ENCODE measurements around the gene GPD2.

Gene GPD2

DNA sequence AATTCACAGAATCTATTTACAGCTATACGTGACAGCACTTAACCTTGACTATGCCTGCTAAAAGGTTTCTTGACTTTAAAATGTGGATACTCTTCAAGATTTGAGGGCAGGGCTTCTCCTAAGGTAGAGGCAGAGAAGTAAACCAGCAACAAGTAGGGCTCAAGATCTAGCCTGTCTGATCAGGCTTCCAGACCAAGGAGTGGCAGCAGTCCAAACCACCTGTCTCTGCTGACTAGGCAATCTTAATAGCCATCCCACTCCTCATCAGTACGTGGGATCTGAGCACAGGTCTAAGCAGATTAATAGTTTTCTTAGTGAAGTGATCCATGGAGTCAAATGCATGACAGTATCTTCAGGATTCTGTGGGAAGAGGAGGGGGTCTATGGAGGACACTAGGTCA, 100.4 kb downstream of the GPD2 start:
- no peak for DNase-seq

DNA sequence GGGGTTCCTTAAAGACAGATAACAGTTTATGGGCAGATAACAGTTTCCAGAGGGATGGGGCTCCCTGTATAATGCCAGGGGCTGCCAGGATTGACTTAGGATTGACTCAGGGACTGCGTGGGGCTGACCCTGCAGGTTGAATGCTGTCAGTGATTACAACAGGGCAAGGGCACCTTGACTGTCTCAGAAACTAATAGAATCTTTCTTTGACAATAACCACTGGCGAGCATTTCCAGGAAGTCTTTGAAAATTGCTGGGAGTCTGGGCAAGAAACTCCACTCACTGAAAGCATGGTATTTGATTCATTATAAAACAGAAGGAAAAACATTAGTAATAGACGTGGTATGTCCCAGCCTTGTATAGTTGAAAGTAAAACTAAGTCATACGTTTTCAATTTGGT, 101.0 kb downstream of the GPD2 start:
- no peak for DNase-seq

DNA sequence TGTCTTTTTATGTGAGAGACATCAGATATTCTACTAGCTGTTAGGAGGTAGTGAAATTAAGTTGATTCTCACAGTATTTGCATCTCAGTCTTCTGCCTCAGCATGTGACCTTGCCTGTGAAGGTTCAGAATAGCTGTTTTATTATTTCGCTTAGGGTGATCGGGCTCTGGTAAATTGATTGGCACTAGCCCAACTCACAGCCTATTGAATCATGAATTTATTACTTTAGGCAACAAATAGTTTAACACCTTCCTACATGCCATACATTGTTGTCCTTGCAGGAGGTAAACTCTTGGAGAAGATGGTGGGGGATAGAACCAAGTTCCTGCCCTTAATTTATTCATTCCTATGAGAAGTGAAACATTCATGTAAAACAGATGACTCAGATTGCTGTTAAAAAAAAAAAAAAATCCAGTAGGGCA, 101.9 kb downstream of the GPD2 start:
- no peak for DNase-seq

DNA sequence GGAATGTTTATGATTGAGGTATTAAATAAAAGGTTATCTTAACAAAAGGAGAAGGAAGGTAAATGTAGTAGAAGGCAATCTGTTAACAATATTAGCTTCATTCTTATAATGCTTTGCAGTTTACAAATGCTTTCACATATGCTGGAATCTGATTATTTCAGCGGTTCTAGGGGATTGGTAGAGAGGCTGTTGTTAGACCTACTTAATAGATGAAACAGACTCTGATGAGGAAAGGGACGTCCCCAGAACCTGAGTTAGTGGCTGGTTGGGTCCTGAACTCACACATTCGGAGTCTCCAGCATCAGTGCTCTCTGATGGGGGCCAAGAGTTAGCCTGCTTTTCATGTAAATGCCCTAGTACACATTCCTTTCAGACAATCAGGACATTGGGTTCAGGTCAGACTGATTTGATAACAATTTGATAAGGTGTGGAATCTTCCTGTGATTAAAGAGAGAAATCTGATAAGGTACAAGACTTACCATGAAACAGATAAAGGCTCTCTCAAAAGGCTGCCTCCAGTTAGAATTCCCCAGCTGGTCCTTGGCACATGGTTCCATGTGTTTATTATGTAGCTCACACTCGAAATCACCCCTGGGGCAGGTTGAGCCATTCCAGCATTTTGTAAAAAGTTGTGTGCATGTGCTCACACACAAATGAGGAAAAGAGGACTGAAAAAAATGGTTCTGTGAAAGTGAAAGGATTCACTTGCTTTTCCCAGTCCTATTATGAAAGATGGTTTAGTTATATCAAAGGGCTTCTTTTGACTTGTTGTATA, 103.1 kb downstream of the GPD2 start:
- no peak for DNase-seq

DNA sequence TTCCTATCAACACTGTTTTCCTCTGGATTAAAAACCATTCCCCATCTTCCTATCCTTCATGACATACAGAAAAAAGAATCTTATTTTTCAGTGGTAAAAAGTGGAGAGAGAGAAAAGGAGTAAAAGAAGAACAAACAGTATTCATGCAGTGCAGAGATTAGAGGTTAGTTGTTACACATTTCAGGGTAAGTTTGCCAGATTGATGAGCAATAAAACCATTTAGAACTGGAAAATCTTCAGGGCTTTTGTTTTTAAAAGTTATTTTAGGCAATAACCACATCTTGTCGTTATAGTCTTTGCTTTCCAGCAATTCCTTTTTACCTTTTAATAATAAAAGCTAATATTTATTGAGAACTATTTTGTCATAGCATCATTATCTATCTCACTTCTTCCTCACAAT, 104.5 kb downstream of the GPD2 start:
- DNase-seq = no peak

DNA sequence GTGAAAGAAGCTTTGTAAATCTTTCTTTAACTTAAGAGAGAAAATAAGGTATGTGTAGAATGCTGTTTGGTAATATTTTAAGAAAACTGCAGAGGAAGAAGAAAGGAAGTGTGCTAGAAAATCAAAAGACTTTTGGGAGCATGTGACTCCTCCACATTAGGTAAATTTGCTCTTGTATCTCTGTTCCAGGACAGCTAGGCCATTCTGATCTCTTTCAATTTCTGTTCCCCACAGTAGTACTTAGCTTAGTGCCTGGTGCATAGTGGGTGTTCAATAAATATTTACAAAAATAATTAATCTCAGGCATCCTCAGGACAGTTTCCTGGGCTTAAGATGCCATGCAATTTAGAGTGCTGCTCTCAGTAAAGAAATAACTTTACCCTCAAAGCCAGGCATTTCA, 105.0 kb downstream of the GPD2 start:
- DNase-seq = no peak

DNA sequence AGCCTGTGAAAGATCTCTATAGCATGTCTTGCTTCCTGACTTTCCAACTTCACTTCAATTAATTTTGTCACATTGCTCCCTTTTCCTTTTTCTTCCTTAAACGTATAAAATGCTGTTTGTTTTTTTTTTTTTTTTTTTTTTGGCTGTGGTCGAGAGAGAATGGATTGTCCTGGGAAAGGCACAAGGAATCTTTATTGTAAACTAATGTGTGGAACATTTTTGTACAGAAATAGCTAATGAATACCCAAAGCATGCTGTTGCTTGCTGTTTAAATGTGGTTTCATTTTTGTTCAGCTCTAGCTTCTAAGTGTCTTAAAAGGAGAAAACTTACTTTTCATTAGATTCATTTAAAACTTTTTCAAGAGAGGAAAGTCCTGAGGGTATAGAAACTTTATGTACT, 105.5 kb downstream of the GPD2 start:
- DNase-seq = no peak

DNA sequence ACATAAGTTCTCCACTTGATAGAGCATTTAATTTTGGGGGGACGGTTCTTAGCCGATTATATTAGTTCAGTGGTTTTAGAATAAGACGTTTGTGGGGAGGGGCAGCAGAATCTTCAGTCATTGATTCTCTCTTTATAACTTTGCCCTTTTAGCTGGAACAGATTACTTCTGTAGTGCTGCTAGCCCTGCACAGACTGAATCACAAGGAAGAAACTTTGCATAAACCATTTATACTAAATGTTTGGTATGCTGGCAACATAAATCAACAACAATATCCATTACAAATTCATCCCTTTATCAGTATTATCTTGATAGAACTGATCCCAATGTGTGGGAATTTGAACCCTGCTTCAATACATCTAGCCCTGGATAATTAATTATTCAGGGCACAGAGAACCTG, 112.2 kb downstream of the GPD2 start:
- DNase-seq = no peak

DNA sequence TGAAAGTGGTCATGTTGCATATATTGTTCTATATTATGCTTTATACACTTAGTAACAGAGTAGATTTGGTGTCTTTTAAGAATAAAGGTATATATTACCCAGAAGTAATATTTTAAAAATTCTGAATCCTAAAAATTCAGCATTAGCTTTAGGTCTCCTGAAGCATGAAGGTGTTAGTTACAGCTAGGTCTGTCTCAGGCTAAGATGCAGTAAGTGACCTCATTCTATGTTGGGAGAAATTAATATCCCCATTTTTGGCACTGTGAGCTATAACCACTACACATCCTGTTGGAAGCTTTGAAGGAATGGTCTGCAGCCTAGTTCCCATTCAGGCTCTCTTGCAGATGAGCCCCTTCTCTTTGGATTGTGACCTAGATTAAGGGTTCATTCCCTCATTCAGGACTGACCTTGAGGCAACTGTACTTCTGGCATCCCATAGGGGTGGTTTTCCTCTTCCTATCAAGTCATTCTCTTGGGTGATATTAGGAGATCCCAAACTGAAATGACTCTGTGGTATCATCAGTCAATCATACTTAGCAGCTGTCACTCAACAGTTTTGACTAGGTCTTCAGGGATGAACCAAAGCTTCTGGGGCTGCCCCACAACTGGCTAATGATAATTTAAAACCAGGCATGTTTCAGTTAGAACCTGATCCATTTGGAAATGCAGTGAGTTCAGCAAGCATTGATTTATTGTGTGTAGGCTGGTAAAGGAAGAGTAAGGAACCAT, 117.7 kb downstream of the GPD2 start:
- DNase-seq = no peak

DNA sequence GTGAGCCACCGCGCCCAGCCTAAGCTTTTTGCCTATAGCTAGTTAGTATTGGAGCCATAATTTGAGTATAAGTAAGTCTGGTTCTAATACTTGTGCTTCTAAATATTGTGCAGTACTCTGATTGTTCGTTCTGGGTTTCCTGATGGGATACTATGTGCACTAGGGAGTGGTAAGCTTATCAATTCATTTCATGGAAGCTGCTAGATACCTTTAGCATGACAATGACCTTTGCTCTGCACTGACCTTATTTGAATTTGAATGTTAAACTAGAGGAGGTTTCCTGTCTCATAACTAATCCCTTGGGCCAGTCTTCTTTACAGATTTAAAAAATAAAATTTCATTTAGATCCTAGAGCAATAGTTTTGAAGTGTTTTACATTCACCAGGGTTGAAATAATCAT, 125.1 kb downstream of the GPD2 start:
- no peak for DNase-seq

DNA sequence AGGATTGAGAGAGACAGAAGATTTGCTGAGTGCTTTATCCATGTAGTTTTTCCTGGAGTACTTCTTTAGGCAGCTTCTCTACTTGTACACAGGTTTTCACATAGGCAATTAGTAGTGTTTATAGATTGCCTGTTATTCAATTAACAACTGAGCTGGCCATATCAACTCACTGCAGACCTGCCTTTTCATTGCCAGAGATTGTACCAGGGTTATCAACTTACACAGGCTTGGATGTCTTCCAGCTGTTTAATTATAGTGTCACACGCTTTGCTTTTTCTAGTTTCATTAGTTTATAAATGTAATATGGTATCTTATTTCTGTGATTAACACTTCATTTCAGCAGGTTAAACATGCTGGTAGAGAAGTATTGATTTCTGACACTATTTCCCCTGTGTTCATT, 125.9 kb downstream of the GPD2 start:
- DNase-seq = no peak

DNA sequence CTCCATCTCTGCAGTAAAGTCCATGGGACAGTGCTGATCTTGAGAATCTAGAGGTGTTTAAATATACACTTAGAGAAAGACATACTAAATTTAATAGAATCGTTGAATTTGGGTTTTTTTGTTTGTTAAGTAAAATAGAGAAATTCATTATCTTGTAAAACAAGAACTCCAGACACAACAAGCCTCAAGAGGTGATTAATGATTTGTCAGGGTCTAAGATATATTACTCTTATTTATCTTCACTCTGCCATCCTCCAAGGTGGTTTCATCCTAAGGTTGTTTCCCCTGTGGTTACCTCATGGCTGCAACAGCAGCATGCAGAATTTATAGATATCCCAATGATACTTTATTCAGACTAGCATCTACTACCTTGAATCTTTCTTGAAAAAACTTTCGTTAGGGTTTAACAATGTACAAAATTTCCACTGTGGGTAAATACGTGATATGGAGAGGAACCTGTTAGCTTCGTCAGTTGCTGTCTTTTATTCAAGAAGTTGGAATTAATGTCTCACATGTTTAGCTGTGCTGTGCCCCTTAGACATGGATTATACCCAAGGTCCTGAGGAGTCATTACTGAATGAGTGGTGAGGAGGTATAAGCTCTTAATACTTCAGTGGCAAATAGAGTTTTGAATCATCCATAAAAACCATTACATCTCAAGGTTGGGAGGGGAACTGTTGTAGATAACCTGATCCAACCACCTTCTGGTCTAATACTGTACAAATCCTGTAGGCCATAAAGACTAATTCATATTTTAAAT, 128.0 kb downstream of the GPD2 start:
- DNase-seq = no peak

DNA sequence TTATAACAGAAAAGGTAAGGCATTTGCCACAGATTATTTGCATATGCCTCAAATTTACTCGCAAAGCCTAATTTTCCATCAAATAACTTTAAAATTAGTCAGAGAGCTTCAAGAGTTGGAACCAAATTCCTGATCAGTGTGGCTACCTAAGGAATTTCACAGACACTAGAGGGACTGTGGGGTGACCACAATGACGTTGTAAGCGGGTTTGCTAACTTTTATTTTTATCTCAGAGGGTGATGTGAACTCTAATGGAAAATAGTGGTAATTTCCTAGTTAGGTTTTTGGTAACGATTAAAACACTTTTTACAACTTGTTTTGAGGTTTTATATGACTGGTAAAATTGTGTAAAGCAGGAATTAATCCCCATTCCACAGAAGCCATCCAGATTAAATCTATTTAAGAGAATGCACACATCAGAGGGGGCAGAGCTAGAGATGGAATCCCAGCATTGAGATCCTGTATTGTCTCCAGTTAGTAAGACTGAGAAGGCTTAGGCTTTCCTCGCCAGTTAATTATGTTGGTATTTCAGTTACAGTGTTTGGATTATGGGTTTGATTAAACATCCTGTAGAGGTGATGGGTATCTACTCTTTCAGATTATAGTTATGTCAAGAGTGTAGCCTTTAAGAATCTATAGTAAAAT, 129.0 kb downstream of the GPD2 start:
- no peak for DNase-seq

DNA sequence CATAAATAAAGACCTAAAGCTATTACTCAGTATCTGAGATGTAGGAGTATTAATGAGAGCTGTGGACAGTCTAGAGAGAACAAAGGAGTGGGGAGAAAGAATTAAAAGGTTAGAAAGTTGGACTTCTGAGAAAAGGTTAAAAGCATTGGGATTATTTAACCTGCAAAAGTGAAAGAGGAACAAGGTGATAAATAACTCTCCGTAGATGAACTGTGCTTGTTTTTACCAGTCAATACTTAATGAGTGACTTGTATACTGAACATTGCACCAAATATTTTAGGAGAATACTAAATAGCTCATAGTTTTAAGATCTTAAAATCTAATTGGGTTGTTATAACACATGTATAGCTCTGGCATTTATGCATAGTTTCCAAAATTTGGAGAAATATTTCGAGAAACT, 137.5 kb downstream of the GPD2 start:
- no peak for DNase-seq

DNA sequence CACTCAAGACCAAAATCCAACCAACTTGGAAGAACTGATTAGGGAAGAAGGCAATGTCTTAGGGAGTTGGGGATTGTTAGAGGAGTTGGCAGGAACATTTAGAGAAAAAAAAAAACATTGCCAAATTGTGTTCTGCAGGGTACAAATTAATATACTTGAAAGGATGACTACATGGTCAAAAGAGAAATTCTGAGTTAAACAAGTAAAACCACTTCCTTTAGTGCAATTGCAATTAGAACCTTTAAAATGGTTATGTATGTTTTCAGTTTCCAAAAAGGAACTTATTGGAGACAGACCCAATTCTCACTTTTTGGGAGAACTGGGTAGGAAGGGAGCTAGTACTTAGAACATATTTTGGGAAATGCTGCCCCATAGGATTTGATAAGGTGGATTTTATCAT, 137.9 kb downstream of the GPD2 start:
- no peak for DNase-seq

DNA sequence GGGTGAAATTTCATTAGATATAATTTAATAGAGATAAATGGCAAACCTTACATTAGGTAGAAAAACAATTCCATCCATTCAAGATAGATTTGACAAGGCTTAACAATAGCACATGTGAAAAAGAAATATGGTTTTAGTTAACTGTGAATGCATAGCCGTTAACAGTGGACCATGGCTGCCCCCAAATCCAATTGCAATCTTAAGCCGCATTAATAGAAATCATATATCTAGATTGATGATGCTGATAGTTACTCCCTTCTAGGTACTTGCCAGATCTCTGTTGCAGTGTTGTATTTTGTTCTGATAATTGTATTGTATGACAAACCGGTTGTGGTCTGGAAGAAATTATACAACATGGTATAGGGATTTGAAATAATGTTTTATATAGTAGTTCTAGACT, 139.8 kb downstream of the GPD2 start:
- DNase-seq = no peak

DNA sequence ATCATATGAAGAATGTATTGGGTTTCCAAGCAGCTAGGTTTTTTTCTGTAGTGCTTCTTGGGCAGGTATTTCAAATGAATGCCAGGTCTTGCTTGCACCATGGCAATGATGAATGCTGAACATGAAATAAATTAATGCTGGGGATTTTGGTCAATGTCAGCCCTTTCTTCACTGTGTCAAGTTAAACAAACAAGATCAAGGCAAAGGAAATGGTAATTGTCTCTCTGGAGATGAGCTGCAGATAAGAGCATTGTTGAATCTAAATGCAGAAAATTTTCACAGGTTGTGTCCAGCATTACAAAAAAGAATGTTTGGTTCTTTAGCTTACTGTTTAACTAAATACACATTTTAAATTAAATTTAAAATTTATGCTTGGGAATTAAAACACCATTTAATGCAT, 144.3 kb downstream of the GPD2 start:
- DNase-seq = peak; percentile 19

DNA sequence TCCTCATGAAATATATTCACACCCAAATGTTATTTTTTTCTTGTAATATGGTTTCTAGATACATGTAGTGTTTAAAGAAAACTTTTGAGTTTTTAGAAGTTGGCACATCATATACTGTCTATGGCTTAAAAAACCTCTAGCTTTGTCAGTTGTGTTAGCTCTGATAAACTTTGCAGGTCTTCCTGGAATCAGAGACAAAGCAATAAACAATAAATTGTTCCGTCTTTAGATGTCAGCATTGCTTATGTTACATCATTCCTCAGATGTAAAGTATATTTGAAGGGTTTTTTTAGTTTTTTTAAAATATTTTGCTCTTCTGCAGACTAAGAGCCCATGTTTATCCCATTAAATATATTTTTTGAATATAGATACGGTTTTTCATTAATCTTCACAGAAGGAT, 145.1 kb downstream of the GPD2 start:
- DNase-seq = no peak

DNA sequence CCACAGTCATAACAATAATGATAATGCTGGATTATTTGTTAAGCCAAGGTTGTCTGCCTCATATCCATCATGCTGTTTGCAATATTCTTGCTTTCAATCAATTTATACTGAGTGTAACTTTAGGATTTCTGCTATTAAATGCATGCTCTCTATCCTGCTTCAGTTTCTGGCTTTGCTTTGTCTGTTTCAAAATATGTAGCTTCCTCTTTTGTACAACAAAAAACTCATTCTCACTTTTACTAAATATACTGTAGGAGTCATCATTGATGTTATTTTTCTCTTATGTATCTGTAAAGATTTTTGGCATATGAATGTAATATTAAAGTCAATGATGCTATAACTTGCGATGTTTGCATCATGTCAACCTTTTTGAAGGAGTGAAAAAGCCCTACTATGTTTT, 149.3 kb downstream of the GPD2 start:
- DNase-seq = no peak

DNA sequence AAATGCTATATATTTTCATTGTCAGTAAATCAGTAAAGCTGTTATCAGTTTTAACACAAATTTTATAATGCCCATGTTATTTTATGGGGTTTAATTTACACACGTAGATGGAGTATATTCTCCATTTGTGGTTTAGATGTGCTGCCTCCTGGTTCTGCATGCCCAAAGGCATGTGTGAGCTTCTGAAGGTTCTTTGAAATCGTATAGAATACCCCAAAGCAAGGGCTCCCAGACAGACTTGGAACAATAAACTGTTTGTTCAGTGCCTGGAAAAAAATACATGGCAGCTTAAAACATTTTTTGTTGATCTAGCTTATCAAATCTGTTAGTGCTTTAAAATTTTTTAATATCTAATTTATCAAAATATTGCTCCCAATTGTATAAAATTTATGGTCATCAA, 150.4 kb downstream of the GPD2 start:
- no peak for DNase-seq

DNA sequence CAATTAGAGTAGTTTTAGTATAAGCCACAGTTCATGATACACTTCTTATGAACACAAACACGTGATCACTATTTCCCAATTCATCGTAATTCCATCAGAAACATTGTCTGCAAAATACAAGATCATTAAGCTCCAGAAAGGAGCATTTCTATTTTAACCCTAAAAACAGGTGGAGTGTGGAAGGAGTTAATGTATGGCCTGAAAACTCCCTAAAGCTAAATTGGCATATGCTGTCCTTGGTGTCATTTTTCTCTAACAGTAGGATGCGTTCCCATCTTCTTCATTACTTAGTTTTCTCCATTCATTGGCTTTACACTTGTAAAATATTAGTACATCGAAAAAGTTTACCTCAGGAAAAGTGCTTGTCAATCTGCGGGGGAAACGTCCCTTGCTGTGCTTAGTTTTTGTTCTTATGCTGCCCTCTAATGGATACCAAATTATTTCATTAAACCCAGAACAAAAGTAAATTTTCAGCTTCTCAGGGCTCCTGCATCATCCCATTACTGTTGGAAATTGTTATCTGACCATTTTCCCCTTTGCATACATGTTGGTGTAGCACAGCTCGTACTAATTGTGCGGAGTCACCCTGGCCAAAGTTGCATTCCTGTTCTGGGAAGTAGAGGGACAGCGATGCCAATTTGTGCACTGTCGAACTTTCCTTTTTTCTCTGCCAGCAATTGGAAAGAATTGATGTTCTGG, 153.4 kb downstream of the GPD2 start:
- DNase-seq = peak; percentile 57

DNA sequence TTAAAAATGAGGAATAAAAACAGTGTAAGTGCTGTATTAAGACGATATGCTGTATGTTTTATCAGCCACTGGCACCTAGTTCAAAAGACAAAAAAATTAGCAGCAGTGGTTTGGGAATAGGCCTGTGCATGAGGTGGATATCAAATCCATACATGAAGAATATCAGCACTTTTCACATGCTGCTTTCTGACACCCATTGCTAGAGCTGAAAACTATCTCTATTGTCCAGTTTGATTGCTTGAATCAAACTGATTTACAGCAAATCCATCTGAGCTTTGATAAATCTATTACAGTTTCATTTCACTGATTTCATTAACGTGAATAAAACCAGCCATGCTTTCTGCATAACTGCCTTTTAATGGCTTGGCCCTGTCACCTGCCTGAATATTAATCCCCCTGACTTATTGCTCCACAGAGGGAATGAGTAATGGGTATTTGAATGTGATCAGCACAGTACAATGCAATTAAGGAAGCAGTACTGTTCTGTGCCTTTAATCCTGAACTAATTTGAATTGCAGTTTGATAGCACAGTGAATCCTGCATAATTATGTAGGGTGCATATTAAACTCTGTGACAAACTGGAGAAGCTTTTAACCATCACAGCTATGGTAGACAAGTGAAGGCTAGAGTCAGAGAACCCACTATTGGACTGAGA, 154.0 kb downstream of the GPD2 start:
- no peak for DNase-seq
